Immature natural killer cell (primary cell): ENCODE results near the gene GSK3B. TPM values are rescaled to one million over a fixed set of nuclear protein-coding genes. Genes with fewer than 3 reads are reported as not detected.
"Not testable (repeated sequence)": the region's sequence is repeated elsewhere in the genome, so short reads cannot be mapped to it uniquely, and the experiment has no call there.

Source experiments
- DNase-seq, 3 donors: peaks; one replicate each; pipeline ENCODE4 v3.0.0; 2022; ENCODE audit warnings: mixed read lengths in 1 of 3
- H3K27ac Mint-ChIP-seq, 6 donors: one replicate each; pipeline ENCODE4 v1.8.0; 2020; ENCODE audit warnings: mixed read lengths in 6 of 6, mild to moderate bottlenecking in 5 of 6, inconsistent platforms in 4 of 6, moderate library complexity in 3 of 6
- H3K27me3 Mint-ChIP-seq, 3 donors: one replicate each; pipeline ENCODE4 v1.8.0; 2020 to 2021; ENCODE audit warnings: low read depth in 3 of 3, mild to moderate bottlenecking in 3 of 3, mixed read lengths in 3 of 3, moderate library complexity in 3 of 3, inconsistent platforms in 1 of 3
- H3K36me3 Mint-ChIP-seq, 3 donors: one replicate each; pipeline ENCODE4 v1.8.0; 2020; ENCODE audit warnings: mixed read lengths in 3 of 3, inconsistent platforms in 2 of 3, mild to moderate bottlenecking in 2 of 3
- H3K4me1 Mint-ChIP-seq, 2 donors: one replicate each; pipeline ENCODE4 v1.8.0; 2020; ENCODE audit warnings: inconsistent platforms in 2 of 2, mild to moderate bottlenecking in 2 of 2, mixed read lengths in 2 of 2, moderate library complexity in 1 of 2
- H3K4me3 Mint-ChIP-seq, 5 donors: one replicate each; pipeline ENCODE4 v1.8.0; 2020; ENCODE audit warnings: mild to moderate bottlenecking in 5 of 5, mixed read lengths in 5 of 5, inconsistent platforms in 3 of 5, moderate library complexity in 3 of 5
- H3K9me3 Mint-ChIP-seq, 6 donors: one replicate each; pipeline ENCODE4 v1.8.0; 2020; ENCODE audit warnings: mild to moderate bottlenecking in 6 of 6, mixed read lengths in 6 of 6, inconsistent platforms in 4 of 6, moderate library complexity in 3 of 6
- polyA plus RNA-seq, 3 donors: library from polyadenylated mRNA; unstranded; fragments of 300-500 nt; fragmentation: Illumina TruSeq; gene quantifications; one replicate each; pipeline ENCODE4 v1.2.3, GENCODE V29; 2021

The GSK3B gene
- polyA plus RNA-seq, 3 donors from 2014 or later, result 11.9 to 26.6 (median 20.0) TPM

DNA sequence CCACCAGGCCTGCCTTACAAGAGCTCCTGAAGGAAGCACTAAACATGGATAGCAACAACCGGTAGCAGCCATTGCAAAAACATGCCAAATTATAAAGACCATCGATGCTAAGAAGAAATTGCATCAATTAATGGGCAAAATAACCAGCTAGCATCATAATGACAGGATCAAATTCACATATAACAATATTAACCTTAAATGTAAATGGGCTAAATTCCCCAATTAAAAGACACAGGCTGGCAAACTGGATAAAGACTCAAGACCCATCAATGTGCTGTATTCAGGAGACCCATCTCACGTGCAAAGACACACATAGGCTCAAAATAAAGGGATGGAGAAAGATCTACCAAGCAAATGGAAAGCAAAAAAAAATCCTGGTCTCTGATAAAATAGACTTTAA, 88.5 kb downstream of the GSK3B start:
- not testable (repeated sequence) for H3K9me3 Mint-ChIP-seq, H3K36me3 Mint-ChIP-seq, H3K27me3 Mint-ChIP-seq, H3K4me3 Mint-ChIP-seq, DNase-seq
- Mint-ChIP-seq H3K4me1 (peaks cover 75 to 95% of the 10 kb centered on the region in 2 donors), H3K27ac (peak overlapping the region in 1 of 6 donors; percentile 59)

DNA sequence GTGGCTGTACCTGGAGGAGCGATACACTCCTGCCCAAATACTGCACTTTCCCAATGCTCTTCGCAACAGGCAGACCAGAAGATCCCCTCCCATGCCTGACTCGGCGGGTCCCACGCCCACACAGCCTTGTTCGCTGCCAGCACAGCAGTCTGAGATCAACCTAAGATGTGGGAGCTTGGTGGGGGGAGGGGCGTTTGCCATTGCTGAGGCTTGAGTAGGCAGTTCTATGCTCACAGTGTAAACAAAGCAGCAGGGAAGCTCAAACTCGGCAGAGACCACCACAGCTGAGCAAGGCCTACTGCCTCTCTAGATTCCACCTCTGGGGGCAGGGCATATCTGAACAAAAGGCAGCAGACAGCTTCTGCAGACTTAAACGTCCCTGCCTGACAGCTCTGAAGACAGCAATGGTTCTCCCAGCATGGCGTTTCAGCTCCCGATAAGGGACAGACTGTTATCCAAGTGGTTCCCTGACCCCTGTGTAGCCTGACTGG, 90.2 kb downstream of the GSK3B start:
- Mint-ChIP-seq H3K36me3 (peaks cover 6 to 19% (median 16%) of the 10 kb centered on the region in 3 donors), H3K4me1 (peaks cover 69 to 95% of the 10 kb centered on the region in 2 donors)
- H3K4me3 Mint-ChIP-seq, DNase-seq, H3K9me3 Mint-ChIP-seq, H3K27ac Mint-ChIP-seq, H3K27me3 Mint-ChIP-seq: not testable (repeated sequence)

DNA sequence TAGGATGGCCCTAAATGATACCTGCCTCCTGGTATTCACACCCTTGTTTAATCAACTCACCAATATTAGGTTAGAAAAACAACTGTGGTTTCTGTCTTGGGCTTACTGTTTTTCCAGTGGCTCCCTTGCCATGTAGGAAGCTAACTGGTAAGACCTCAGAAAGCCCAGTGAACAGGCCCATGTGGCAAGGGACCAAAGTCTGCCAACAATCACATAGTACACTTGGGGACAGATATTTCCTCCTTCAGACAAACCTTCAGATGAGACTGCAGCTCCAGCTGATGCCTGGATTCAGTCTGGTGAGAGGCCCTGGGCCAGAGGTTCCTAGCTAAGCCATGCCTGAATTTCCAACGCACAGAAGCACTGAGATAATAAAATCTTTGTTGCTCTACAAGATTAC, 96.1 kb downstream of the GSK3B start:
- peaks cover 0 to 2% (median 0%) of the 10 kb centered on the region in 3 donors for H3K27me3 Mint-ChIP-seq
- peaks cover 23 to 77% of the 10 kb centered on the region in 2 donors for H3K4me1 Mint-ChIP-seq
- H3K27ac Mint-ChIP-seq, result peak overlapping the region in 3 of 6 donors; percentile 11 to 56 (median 20)
- no peaks in the 10 kb centered on the region for H3K9me3 Mint-ChIP-seq
- H3K36me3 Mint-ChIP-seq, result peaks cover 14 to 32% (median 24%) of the 10 kb centered on the region in 3 donors
- DNase-seq, result no peak
- no peak overlapping the region for H3K4me3 Mint-ChIP-seq

DNA sequence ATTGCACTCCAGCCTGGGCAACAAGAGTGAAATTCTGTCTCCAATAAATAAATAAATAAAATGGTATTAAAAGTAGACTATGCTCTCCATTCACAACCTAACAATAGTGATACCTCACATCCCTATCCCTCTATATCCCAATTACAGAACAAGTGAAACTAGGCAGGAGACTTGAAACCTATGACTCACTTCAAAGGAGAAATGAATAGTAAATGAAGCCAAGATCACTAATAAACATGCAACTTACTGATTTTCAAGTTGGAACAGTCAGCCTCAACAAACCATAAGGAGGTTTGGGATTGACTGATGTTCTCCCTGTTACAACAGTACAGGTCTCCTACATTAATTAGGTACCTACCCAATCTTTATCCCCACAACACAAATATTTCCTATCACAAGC, 103.4 kb downstream of the GSK3B start:
- H3K27me3 Mint-ChIP-seq, result peaks cover 0 to 3% (median 1%) of the 10 kb centered on the region in 3 donors
- peaks cover 0 to 8% (median 4%) of the 10 kb centered on the region in 6 donors for H3K9me3 Mint-ChIP-seq
- no peak overlapping the region for H3K27ac Mint-ChIP-seq
- H3K4me3 Mint-ChIP-seq, result no peak overlapping the region
- H3K36me3 Mint-ChIP-seq, result peaks cover 0 to 5% (median 0%) of the 10 kb centered on the region in 3 donors
- DNase-seq, result no peak
- H3K4me1 Mint-ChIP-seq, result peaks cover 39 to 63% of the 10 kb centered on the region in 2 donors

DNA sequence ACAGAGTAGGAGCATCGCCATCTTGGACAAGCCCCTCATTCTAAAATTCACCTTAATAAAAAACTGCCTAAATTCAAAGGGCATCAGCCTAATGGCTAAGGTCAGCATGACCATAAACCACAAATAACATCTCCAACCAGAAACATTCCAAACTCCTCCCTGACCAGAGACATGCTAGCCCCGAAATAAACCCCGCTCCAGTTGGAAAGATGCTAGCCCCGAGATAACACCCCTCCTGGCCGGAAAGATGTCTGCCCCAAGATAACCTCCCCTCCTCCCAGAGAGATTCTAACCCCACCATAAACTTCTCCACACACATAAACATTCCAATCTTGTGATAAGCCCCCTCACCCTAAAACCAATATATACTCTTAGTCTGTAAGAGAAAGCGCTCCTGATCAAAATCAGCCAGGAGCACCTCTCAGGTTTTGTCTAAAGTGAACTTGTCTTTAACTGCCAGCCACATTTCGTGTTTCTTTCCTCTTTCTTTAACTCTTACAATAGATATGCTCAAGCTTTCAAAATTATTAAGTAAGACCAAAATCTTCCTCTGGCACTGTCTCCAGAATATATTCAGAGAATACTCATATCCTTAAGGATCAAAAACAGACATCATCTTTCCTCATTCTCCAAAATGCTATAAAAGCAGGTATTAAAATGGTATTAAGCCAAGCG, 104.1 kb downstream of the GSK3B start:
- DNase-seq, result no peak
- Mint-ChIP-seq H3K27me3 (peaks cover 0 to 3% (median 1%) of the 10 kb centered on the region in 3 donors), H3K36me3 (peaks cover 7 to 13% (median 7%) of the 10 kb centered on the region in 3 donors), H3K4me3 (no peak overlapping the region), H3K9me3 (peaks cover 0 to 16% (median 10%) of the 10 kb centered on the region in 6 donors), H3K4me1 (peaks cover 44 to 71% of the 10 kb centered on the region in 2 donors), H3K27ac (no peak overlapping the region)

DNA sequence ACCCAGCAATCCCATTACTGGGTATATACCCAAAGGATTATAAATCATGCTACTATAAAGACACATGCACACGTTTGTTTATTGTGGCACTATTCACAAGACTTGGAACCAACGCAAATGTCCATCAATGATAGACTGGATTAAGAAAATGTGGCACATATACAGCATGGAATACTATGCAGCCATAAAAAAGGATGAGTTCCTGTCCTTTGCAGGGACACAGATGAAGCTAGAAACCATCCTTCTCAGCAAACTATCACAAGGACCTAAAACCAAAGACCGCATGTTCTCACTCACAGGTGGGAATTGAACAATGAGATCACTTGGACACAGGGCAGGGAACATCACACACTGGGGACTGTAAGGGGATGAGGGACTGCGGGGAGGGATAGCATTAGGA, 107.4 kb downstream of the GSK3B start:
- Mint-ChIP-seq H3K36me3 (peaks cover 13 to 27% (median 21%) of the 10 kb centered on the region in 3 donors), H3K4me1 (peaks cover 60 to 82% of the 10 kb centered on the region in 2 donors), H3K9me3 (peaks cover 6 to 34% (median 17%) of the 10 kb centered on the region in 6 donors)
- DNase-seq, H3K27ac Mint-ChIP-seq, H3K4me3 Mint-ChIP-seq, H3K27me3 Mint-ChIP-seq: not testable (repeated sequence)

DNA sequence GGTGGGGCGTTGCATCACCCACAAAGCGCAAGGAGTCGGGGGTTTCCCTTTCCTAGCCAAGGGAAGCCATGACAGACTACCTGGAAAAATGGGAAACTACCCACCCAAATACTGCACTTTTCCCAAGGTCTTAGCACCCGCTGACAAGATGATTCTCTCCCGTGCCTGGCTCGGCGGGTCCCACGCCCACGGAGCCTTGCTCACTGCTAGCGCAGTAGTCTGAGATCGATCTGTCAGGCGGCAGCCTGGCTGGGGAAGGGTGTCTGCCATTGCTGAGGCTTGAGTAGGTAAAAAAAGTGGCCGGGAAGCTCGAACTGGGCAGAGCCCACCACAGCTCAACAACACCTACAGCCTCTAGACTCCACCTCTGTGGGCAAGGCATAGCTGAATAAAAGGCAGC, 112.9 kb downstream of the GSK3B start:
- H3K36me3 Mint-ChIP-seq, result peaks cover 13 to 30% (median 21%) of the 10 kb centered on the region in 3 donors
- H3K27ac Mint-ChIP-seq, result no peak overlapping the region
- DNase-seq, result no peak
- peaks cover 56 to 90% of the 10 kb centered on the region in 2 donors for H3K4me1 Mint-ChIP-seq
- H3K4me3 Mint-ChIP-seq, result no peak overlapping the region
- H3K27me3 Mint-ChIP-seq, result no peaks in the 10 kb centered on the region
- peaks cover 6 to 31% (median 17%) of the 10 kb centered on the region in 6 donors for H3K9me3 Mint-ChIP-seq

DNA sequence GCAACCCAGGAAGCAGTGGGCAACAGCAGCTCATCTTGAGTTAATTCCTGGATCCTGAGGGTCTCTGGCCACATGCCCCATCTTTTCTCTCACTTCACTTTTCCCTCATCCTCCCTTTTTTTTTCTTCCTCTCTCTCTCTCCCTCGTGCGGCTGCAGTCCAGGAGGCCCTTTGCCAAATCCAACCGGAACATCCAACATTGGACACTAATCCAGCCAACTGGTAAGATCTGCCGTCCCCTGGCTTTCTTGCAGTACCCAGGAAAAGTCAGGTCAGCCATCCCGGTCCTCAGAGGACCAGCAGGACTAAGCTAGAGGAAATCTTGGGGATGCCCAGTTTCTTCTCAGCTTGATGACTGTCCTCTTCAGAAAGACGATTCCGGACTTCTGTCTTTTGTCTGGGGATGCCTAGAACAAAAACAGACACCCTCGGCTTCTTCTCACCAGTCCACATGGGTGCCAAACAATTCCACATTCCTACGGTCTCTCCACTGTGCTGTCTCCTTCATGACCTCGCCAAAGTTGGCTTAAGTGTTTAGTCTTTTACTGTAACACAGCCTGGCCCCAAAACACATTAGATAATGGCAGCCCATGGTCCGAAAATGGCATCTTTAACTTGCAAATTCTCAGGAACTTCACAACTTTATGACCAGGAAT, 115.6 kb downstream of the GSK3B start:
- Mint-ChIP-seq H3K27me3 (no peaks in the 10 kb centered on the region), H3K27ac (peak overlapping the region in 2 of 6 donors; percentile 13 to 74), H3K36me3 (peaks cover 0 to 8% (median 3%) of the 10 kb centered on the region in 3 donors), H3K9me3 (peaks cover 0 to 7% (median 0%) of the 10 kb centered on the region in 6 donors), H3K4me3 (no peak overlapping the region), H3K4me1 (peaks cover 56 to 90% of the 10 kb centered on the region in 2 donors)
- no peak for DNase-seq

DNA sequence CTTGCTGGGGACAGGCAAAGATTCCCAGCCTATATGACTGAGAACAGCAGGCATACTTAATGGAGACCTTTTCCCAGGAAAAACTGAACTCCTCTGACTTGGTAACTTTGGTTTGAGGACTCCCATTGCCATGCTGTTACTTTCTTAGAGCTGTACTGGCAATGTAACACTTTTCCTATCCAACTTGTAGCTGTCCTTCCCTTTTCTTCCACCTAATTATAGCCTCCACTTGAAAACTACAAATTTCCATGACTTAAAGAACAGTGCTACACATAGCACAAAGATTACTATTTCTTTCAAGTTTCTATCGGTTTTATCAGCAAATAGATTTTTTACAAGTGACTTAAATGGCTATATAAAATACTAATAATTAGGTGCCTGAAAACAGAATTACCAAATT, 116.9 kb downstream of the GSK3B start:
- H3K4me3 Mint-ChIP-seq, result no peak overlapping the region
- peak overlapping the region in 3 of 6 donors; percentile 7 to 63 (median 8) for H3K27ac Mint-ChIP-seq
- DNase-seq, result no peak
- no peaks in the 10 kb centered on the region for H3K27me3 Mint-ChIP-seq
- H3K36me3 Mint-ChIP-seq, result peaks cover 0 to 6% (median 0%) of the 10 kb centered on the region in 3 donors
- H3K9me3 Mint-ChIP-seq, result no peaks in the 10 kb centered on the region
- peaks cover 51 to 87% of the 10 kb centered on the region in 2 donors for H3K4me1 Mint-ChIP-seq

DNA sequence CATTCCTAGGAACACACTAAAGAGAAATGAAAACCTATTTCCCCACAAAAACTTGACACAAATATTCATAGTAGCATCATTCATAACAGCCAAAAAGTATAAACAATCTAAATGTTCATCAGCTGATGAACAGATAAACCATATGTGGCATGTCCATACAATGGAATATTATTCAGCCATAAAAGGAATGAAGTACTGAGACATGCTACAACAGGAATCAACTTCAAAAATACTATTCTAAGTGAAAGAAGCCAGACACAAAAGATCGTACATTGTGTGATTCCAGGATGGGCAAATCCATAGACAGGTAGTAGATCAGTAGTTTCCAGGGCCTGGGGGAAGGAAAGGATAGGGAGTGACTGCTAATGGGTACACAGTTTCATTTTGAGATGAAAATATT, 118.0 kb downstream of the GSK3B start:
- Mint-ChIP-seq H3K27ac (no peak overlapping the region), H3K4me1 (peaks cover 47 to 85% of the 10 kb centered on the region in 2 donors), H3K9me3 (no peaks in the 10 kb centered on the region), H3K27me3 (no peaks in the 10 kb centered on the region), H3K4me3 (no peak overlapping the region), H3K36me3 (peaks cover 0 to 6% (median 0%) of the 10 kb centered on the region in 3 donors)
- DNase-seq, result no peak

DNA sequence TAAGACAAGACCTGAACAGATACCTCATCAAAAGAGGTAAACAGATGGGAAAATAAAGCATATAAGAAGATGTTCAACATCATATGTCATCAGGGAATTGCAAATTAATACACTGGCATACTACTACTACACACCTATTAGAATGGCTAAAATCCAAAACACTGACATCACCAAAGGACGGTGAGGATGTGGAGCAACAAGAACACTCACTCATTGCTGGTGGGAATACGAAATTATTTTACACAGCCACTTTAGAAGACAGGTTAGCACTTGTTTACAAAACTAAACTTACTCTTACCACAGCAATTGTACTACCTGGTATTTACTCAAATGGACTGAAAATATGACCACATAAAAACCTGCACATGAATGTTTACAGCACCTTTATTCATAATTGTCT, 119.6 kb downstream of the GSK3B start:
- DNase-seq, result no peak
- H3K4me3 Mint-ChIP-seq, result no peak overlapping the region
- no peak overlapping the region for H3K27ac Mint-ChIP-seq
- H3K27me3 Mint-ChIP-seq, result no peaks in the 10 kb centered on the region
- no peaks in the 10 kb centered on the region for H3K9me3 Mint-ChIP-seq
- peaks cover 48 to 82% of the 10 kb centered on the region in 2 donors for H3K4me1 Mint-ChIP-seq
- peaks cover 0 to 6% (median 0%) of the 10 kb centered on the region in 3 donors for H3K36me3 Mint-ChIP-seq

DNA sequence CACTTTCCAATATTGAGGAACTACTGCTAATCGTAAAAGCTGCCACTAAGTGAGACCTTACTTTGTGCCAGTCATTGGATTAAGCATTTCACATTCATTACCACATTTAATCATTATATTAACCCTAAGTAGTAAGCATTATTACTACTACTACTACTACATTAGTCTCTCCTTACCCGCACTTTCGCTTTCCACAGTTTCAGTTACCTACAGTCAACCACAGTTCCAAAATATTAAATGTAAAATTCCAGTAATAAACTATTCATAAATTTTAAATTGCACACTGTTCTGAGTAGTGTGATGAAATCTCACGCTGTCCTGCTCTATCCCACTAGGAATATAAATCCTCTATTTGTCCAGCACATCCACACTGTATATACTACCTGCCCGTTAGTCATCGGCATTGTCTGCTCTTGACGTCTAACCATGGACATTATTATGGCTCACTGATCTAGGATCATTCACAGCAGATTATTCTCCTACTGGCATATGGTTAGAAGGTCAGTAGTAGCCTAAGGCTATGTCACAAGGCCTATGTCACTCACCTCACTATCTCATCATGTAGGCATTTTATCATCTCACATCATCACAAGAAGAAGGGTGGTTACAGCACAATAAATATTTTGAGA, 121.1 kb downstream of the GSK3B start:
- H3K27ac Mint-ChIP-seq, result no peak overlapping the region
- H3K4me3 Mint-ChIP-seq, result no peak overlapping the region
- no peak for DNase-seq
- H3K27me3 Mint-ChIP-seq, result no peaks in the 10 kb centered on the region
- peaks cover 52 to 82% of the 10 kb centered on the region in 2 donors for H3K4me1 Mint-ChIP-seq
- no peaks in the 10 kb centered on the region for H3K36me3 Mint-ChIP-seq
- no peaks in the 10 kb centered on the region for H3K9me3 Mint-ChIP-seq

DNA sequence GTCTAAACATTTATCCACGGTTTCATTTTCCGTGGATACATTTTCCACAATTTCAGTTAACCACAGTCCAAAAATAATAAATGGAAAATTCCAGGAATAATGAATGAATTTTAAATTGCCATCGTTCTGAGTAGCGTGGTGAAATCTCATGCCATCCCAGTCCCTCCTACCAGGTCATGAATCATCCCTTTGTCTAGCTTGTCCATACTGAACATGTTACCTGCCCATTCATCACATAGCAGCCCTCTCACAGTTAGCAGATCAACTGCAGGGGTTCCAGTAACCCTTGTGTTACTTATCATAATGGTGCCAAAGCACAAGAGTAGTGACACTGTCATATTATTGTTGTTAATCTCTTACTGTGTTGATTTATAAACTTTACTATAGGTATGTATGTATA, 124.5 kb downstream of the GSK3B start:
- no peak overlapping the region for H3K27ac Mint-ChIP-seq
- no peaks in the 10 kb centered on the region for H3K27me3 Mint-ChIP-seq
- H3K4me1 Mint-ChIP-seq, result peaks cover 50 to 69% of the 10 kb centered on the region in 2 donors
- H3K36me3 Mint-ChIP-seq, result no peaks in the 10 kb centered on the region
- H3K4me3 Mint-ChIP-seq, result no peak overlapping the region
- no peak for DNase-seq
- no peaks in the 10 kb centered on the region for H3K9me3 Mint-ChIP-seq
